Measurements from ENCODE around the gene RYR2. TPM values are rescaled to one million over a fixed set of nuclear protein-coding genes. Genes with fewer than 3 reads are reported as not detected.

The RYR2 gene
- total and polyA plus RNA-seq, 2 donors = 0.21 to 0.38 TPM

GRCh38 chr1:237740846-237741245 is 698.9 kb downstream of the RYR2 start:
- WGBS = 92% methylated on average over 3 of the region's 3 CpGs
- Histone ChIP-seq H3K27ac (ENCODE audit: low read depth in 1 of 2, low read length in 1 of 2) (no peak overlapping the region), H3K36me3 (ENCODE audit: control insufficient read depth in 2 of 2, insufficient read depth in 2 of 2, low read length in 1 of 2) (no peaks in the 10 kb centered on the region), H3K27me3 (ENCODE audit: control insufficient read depth in 2 of 2, insufficient read depth in 1 of 2, low read length in 1 of 2) (no peaks in the 10 kb centered on the region), H3K4me3 (ENCODE audit: low read length in 2 of 2) (no peak overlapping the region), H3K4me1 (ENCODE audit: control insufficient read depth in 2 of 2, insufficient read depth in 2 of 2, low read length in 2 of 2) (no peaks in the 10 kb centered on the region), H3K9me3 (ENCODE audit: control insufficient read depth in 2 of 2, insufficient read depth in 1 of 2, low read length in 1 of 2) (no peaks in the 10 kb centered on the region)
- no peak for DNase-seq (ENCODE audit: low read depth in 6 of 9, low spot score in 9 of 9)

- no peaks in the 10 kb centered on the region for H3K4me1 ChIP-seq (ENCODE audit: control insufficient read depth in 2 of 2, insufficient read depth in 2 of 2, low read length in 2 of 2)
- H3K27ac ChIP-seq (ENCODE audit: low read depth in 1 of 2, low read length in 1 of 2) = no peak overlapping the region
- no peak overlapping the region for H3K4me3 ChIP-seq (ENCODE audit: low read length in 2 of 2)
- no peaks in the 10 kb centered on the region for H3K36me3 ChIP-seq (ENCODE audit: control insufficient read depth in 2 of 2, insufficient read depth in 2 of 2, low read length in 1 of 2)
- H3K27me3 ChIP-seq (ENCODE audit: control insufficient read depth in 2 of 2, insufficient read depth in 1 of 2, low read length in 1 of 2) = no peaks in the 10 kb centered on the region
- WGBS = 93% methylated on average over 4 of the region's 4 CpGs
- no peaks in the 10 kb centered on the region for H3K9me3 ChIP-seq (ENCODE audit: control insufficient read depth in 2 of 2, insufficient read depth in 1 of 2, low read length in 1 of 2)
- no peak for DNase-seq (ENCODE audit: low read depth in 6 of 9, low spot score in 9 of 9)
These were observed 703.6 kb downstream of the RYR2 start for GRCh38 chr1:237745545-237745944.

GRCh38 chr1:237748171-237748960 is 706.4 kb downstream of the RYR2 start:
- no peak overlapping the region for H3K4me3 ChIP-seq (ENCODE audit: low read length in 2 of 2)
- H3K27ac ChIP-seq (ENCODE audit: low read depth in 1 of 2, low read length in 1 of 2) = no peak overlapping the region
- no peaks in the 10 kb centered on the region for H3K4me1 ChIP-seq (ENCODE audit: control insufficient read depth in 2 of 2, insufficient read depth in 2 of 2, low read length in 2 of 2)
- H3K36me3 ChIP-seq (ENCODE audit: control insufficient read depth in 2 of 2, insufficient read depth in 2 of 2, low read length in 1 of 2) = no peaks in the 10 kb centered on the region
- H3K27me3 ChIP-seq (ENCODE audit: control insufficient read depth in 2 of 2, insufficient read depth in 1 of 2, low read length in 1 of 2) = no peaks in the 10 kb centered on the region
- H3K9me3 ChIP-seq (ENCODE audit: control insufficient read depth in 2 of 2, insufficient read depth in 1 of 2, low read length in 1 of 2) = no peaks in the 10 kb centered on the region
- WGBS = 86% methylated on average over 2 of the region's 2 CpGs
- no peak for DNase-seq (ENCODE audit: low read depth in 6 of 9, low spot score in 9 of 9)

- Histone ChIP-seq H3K9me3 (ENCODE audit: control insufficient read depth in 2 of 2, insufficient read depth in 1 of 2, low read length in 1 of 2) (no peaks in the 10 kb centered on the region), H3K27me3 (ENCODE audit: control insufficient read depth in 2 of 2, insufficient read depth in 1 of 2, low read length in 1 of 2) (no peaks in the 10 kb centered on the region), H3K27ac (ENCODE audit: low read depth in 1 of 2, low read length in 1 of 2) (no peak overlapping the region), H3K4me1 (ENCODE audit: control insufficient read depth in 2 of 2, insufficient read depth in 2 of 2, low read length in 2 of 2) (no peaks in the 10 kb centered on the region), H3K36me3 (ENCODE audit: control insufficient read depth in 2 of 2, insufficient read depth in 2 of 2, low read length in 1 of 2) (no peaks in the 10 kb centered on the region), H3K4me3 (ENCODE audit: low read length in 2 of 2) (no peak overlapping the region)
- WGBS = 97% methylated on average over 1 of the region's 1 CpG
- DNase-seq (ENCODE audit: low read depth in 6 of 9, low spot score in 9 of 9) = no peak
These were observed 707.1 kb downstream of the RYR2 start for GRCh38 chr1:237749122-237749521.

- Histone ChIP-seq H3K27me3 (ENCODE audit: control insufficient read depth in 2 of 2, insufficient read depth in 1 of 2, low read length in 1 of 2) (no peaks in the 10 kb centered on the region), H3K4me1 (ENCODE audit: control insufficient read depth in 2 of 2, insufficient read depth in 2 of 2, low read length in 2 of 2) (no peaks in the 10 kb centered on the region), H3K4me3 (ENCODE audit: low read length in 2 of 2) (no peak overlapping the region), H3K36me3 (ENCODE audit: control insufficient read depth in 2 of 2, insufficient read depth in 2 of 2, low read length in 1 of 2) (no peaks in the 10 kb centered on the region), H3K27ac (ENCODE audit: low read depth in 1 of 2, low read length in 1 of 2) (no peak overlapping the region), H3K9me3 (ENCODE audit: control insufficient read depth in 2 of 2, insufficient read depth in 1 of 2, low read length in 1 of 2) (no peaks in the 10 kb centered on the region)
- DNase-seq (ENCODE audit: low read depth in 6 of 9, low spot score in 9 of 9) = no peak
- whole genome bisulfite sequencing = 96% methylated on average over 2 of the region's 2 CpGs
These were observed 709.1 kb downstream of the RYR2 start for GRCh38 chr1:237751090-237751489.

GRCh38 chr1:237754627-237755026 is 712.6 kb downstream of the RYR2 start:
- peak in 1 of 9 donors; percentile 2 for DNase-seq (ENCODE audit: low read depth in 6 of 9, low spot score in 9 of 9)
- H3K27me3 ChIP-seq (ENCODE audit: control insufficient read depth in 2 of 2, insufficient read depth in 1 of 2, low read length in 1 of 2) = no peaks in the 10 kb centered on the region
- H3K4me3 ChIP-seq (ENCODE audit: low read length in 2 of 2) = no peak overlapping the region
- H3K9me3 ChIP-seq (ENCODE audit: control insufficient read depth in 2 of 2, insufficient read depth in 1 of 2, low read length in 1 of 2) = no peaks in the 10 kb centered on the region
- no peaks in the 10 kb centered on the region for H3K36me3 ChIP-seq (ENCODE audit: control insufficient read depth in 2 of 2, insufficient read depth in 2 of 2, low read length in 1 of 2)
- 91% methylated on average over 3 of the region's 3 CpGs for WGBS
- H3K27ac ChIP-seq (ENCODE audit: low read depth in 1 of 2, low read length in 1 of 2) = no peak overlapping the region
- no peaks in the 10 kb centered on the region for H3K4me1 ChIP-seq (ENCODE audit: control insufficient read depth in 2 of 2, insufficient read depth in 2 of 2, low read length in 2 of 2)

- no peak for DNase-seq (ENCODE audit: low read depth in 6 of 9, low spot score in 9 of 9)
- H3K9me3 ChIP-seq (ENCODE audit: control insufficient read depth in 2 of 2, insufficient read depth in 1 of 2, low read length in 1 of 2) = no peaks in the 10 kb centered on the region
These were observed 714.5 kb downstream of the RYR2 start for GRCh38 chr1:237756304-237756967.

GRCh38 chr1:237759377-237759776 is 717.4 kb downstream of the RYR2 start:
- Histone ChIP-seq H3K27ac (ENCODE audit: low read depth in 1 of 2, low read length in 1 of 2) (no peak overlapping the region), H3K36me3 (ENCODE audit: control insufficient read depth in 2 of 2, insufficient read depth in 2 of 2, low read length in 1 of 2) (no peaks in the 10 kb centered on the region), H3K27me3 (ENCODE audit: control insufficient read depth in 2 of 2, insufficient read depth in 1 of 2, low read length in 1 of 2) (no peaks in the 10 kb centered on the region), H3K4me1 (ENCODE audit: control insufficient read depth in 2 of 2, insufficient read depth in 2 of 2, low read length in 2 of 2) (no peaks in the 10 kb centered on the region), H3K9me3 (ENCODE audit: control insufficient read depth in 2 of 2, insufficient read depth in 1 of 2, low read length in 1 of 2) (no peaks in the 10 kb centered on the region), H3K4me3 (ENCODE audit: low read length in 2 of 2) (no peak overlapping the region)
- 74% methylated on average over 5 of the region's 5 CpGs for WGBS
- no peak for DNase-seq (ENCODE audit: low read depth in 6 of 9, low spot score in 9 of 9)

More at GRCh38 chr1:237756304-237756967, 714.5 kb downstream of the RYR2 start:
- Histone ChIP-seq H3K4me3 (ENCODE audit: low read length in 2 of 2) (no peak overlapping the region), H3K27me3 (ENCODE audit: control insufficient read depth in 2 of 2, insufficient read depth in 1 of 2, low read length in 1 of 2) (no peaks in the 10 kb centered on the region), H3K27ac (ENCODE audit: low read depth in 1 of 2, low read length in 1 of 2) (no peak overlapping the region), H3K4me1 (ENCODE audit: control insufficient read depth in 2 of 2, insufficient read depth in 2 of 2, low read length in 2 of 2) (no peaks in the 10 kb centered on the region), H3K36me3 (ENCODE audit: control insufficient read depth in 2 of 2, insufficient read depth in 2 of 2, low read length in 1 of 2) (no peaks in the 10 kb centered on the region)
- WGBS = 93% methylated on average over 12 of the region's 12 CpGs

GRCh38 chr1:237760951-237761350 is 719.0 kb downstream of the RYR2 start:
- 84% methylated on average over 5 of the region's 5 CpGs for WGBS
- Histone ChIP-seq H3K4me1 (ENCODE audit: control insufficient read depth in 2 of 2, insufficient read depth in 2 of 2, low read length in 2 of 2) (no peaks in the 10 kb centered on the region), H3K27ac (ENCODE audit: low read depth in 1 of 2, low read length in 1 of 2) (no peak overlapping the region), H3K27me3 (ENCODE audit: control insufficient read depth in 2 of 2, insufficient read depth in 1 of 2, low read length in 1 of 2) (no peaks in the 10 kb centered on the region), H3K4me3 (ENCODE audit: low read length in 2 of 2) (no peak overlapping the region), H3K9me3 (ENCODE audit: control insufficient read depth in 2 of 2, insufficient read depth in 1 of 2, low read length in 1 of 2) (no peaks in the 10 kb centered on the region), H3K36me3 (ENCODE audit: control insufficient read depth in 2 of 2, insufficient read depth in 2 of 2, low read length in 1 of 2) (no peaks in the 10 kb centered on the region)
- DNase-seq (ENCODE audit: low read depth in 6 of 9, low spot score in 9 of 9) = no peak
